GM18499 (cell line): Measurements from ENCODE around the gene TTLL1.
A peak's percentile ranks its signal among the peaks of the same experiment; 100 is the strongest.

Experiments used
- ATAC-seq: cut with Tn5 transposase; IDR thresholded peaks from one replicate; pipeline ENCODE4 v1.9.1; 2021; ENCODE audit warnings: moderate number of reproducible peaks; ENCODE audit not compliant: insufficient read depth, unreplicated experiment

Gene TTLL1

GRCh38 chr22:43015677-43016042 is 73.5 kb downstream of the TTLL1 start:
- ATAC-seq: no peak

- peak; percentile 76 for ATAC-seq
Observed at GRCh38 chr22:43014869-43015676, 74.1 kb downstream of the TTLL1 start, which contains the start of gene PACSIN2. PACSIN2 (minus strand) TSS chr22:43015149; CDS start chr22:42912080, 103,069 bp downstream.

- no peak for ATAC-seq
Observed at GRCh38 chr22:43014316-43014868, 74.8 kb downstream of the TTLL1 start.

- no peak for ATAC-seq
Observed at GRCh38 chr22:43013355-43014315, 75.6 kb downstream of the TTLL1 start.

GRCh38 chr22:43012390-43012789 is 76.8 kb downstream of the TTLL1 start:
- no peak for ATAC-seq

GRCh38 chr22:43011079-43011478 is 78.1 kb downstream of the TTLL1 start:
- ATAC-seq: no peak

GRCh38 chr22:43009444-43009843 is 79.7 kb downstream of the TTLL1 start:
- no peak for ATAC-seq

GRCh38 chr22:43008921-43009320 is 80.3 kb downstream of the TTLL1 start:
- no peak for ATAC-seq

GRCh38 chr22:43008509-43008908 is 80.7 kb downstream of the TTLL1 start:
- ATAC-seq: no peak

GRCh38 chr22:43007519-43008102 is 81.6 kb downstream of the TTLL1 start:
- ATAC-seq: no peak

- no peak for ATAC-seq
Observed at GRCh38 chr22:43006753-43007152, 82.4 kb downstream of the TTLL1 start.

- no peak for ATAC-seq
Observed at GRCh38 chr22:43006016-43006505, 83.1 kb downstream of the TTLL1 start.

- no peak for ATAC-seq
Observed at GRCh38 chr22:43005106-43005505, 84.1 kb downstream of the TTLL1 start.

GRCh38 chr22:43004362-43005035 is 84.7 kb downstream of the TTLL1 start:
- no peak for ATAC-seq

- ATAC-seq: no peak
Observed at GRCh38 chr22:43002202-43002586, 87.0 kb downstream of the TTLL1 start.

GRCh38 chr22:43001271-43002201 is 87.7 kb downstream of the TTLL1 start:
- ATAC-seq: no peak

- ATAC-seq: no peak
Observed at GRCh38 chr22:43000441-43001175, 88.6 kb downstream of the TTLL1 start.

GRCh38 chr22:42997582-42998090 is 91.6 kb downstream of the TTLL1 start:
- no peak for ATAC-seq
